ENCODE data around the gene BICRAL.

DNA sequence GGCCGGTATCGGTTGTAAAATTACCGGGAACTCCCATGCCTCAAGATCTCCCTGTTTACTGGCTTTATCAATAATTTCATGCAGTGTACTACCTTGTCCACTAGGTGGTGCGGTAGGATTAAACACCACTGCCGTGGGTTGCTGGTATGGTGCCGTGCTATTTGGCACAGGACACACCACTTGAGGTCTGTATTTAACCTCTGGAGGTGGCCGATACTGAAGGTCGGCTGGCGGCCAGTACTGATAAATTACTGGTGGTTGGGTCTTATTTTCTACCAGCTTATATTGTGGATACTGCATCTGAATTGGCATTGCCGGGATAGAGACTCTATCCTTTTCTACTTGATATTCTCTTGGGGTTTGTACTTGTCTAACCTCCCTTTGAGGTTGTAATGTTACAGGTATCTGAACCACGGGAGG is 119.7 kb downstream of the BICRAL start:
- TF ChIP-seq POLR2A (IDR thresholded peaks at IDR 0.05), result no peak
- peak; percentile 79 for TF ChIP-seq POLR2AphosphoS5 (IDR thresholded peaks at IDR 0.05)
- TF ChIP-seq, protein P1, sequence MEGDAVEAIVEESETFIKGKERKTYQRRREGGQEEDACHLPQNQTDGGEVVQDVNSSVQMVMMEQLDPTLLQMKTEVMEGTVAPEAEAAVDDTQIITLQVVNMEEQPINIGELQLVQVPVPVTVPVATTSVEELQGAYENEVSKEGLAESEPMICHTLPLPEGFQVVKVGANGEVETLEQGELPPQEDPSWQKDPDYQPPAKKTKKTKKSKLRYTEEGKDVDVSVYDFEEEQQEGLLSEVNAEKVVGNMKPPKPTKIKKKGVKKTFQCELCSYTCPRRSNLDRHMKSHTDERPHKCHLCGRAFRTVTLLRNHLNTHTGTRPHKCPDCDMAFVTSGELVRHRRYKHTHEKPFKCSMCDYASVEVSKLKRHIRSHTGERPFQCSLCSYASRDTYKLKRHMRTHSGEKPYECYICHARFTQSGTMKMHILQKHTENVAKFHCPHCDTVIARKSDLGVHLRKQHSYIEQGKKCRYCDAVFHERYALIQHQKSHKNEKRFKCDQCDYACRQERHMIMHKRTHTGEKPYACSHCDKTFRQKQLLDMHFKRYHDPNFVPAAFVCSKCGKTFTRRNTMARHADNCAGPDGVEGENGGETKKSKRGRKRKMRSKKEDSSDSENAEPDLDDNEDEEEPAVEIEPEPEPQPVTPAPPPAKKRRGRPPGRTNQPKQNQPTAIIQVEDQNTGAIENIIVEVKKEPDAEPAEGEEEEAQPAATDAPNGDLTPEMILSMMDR (IDR thresholded peaks at IDR 0.05), result peak; percentile 73 to 98 (median 96)

Data from prostate gland (tissue), 2 donors.